Tibial artery (tissue), 4 donors: ENCODE results near the gene SLC36A2.
"Not testable (repeated sequence)": the region's sequence is repeated elsewhere in the genome, so short reads cannot be mapped to it uniquely, and the experiment has no call there.

Experiments used
- DNase-seq, 2 donors: peaks; one replicate each; pipeline ENCODE4 v3.0.0-alpha.2; 2019
- H3K27ac ChIP-seq, 2 donors: fragments of 200-600 bp; sonication (generic) in 1 of 2; 1 replicate in 1 of 2; 2 replicates in 1 of 2; pipeline ENCODE4 v1.5.1; 2018 to 2019; ENCODE audit warnings: mild to moderate bottlenecking in 1 of 2
- H3K27me3 ChIP-seq, 2 donors: fragments of 200-600 bp; sonication (generic) in 1 of 2; one replicate each; pipeline versions ENCODE4 v1.5.1 to v1.6.0; 2016 to 2019
- H3K36me3 ChIP-seq, 3 donors: fragments of 200-600 bp; sonication (generic) in 2 of 3; one replicate each; pipeline ENCODE4 v1.5.1; 2016 to 2019; ENCODE audit warnings: mild to moderate bottlenecking in 2 of 3
- H3K4me1 ChIP-seq, 4 donors: fragments of 200-600 bp; sonication (generic) in 2 of 4; 1 replicate in 3 of 4; 2 replicates in 1 of 4; pipeline ENCODE4 v1.5.1; 2016 to 2019
- H3K4me3 ChIP-seq, 2 donors: fragments of 200-600 bp; sonication (generic) in 1 of 2; 1 replicate in 1 of 2; 2 replicates in 1 of 2; pipeline ENCODE4 v1.5.1; 2018 to 2019; ENCODE audit warnings: mild to moderate bottlenecking in 2 of 2
- H3K9me3 ChIP-seq, 3 donors: fragments of 200-600 bp; sonication (generic) in 1 of 3; one replicate each; pipeline ENCODE4 v1.5.1; 2016 to 2019
- CTCF ChIP-seq, 2 experiments: fragments of 200-600 bp in 1 of 2; fragments of 450-650 bp in 1 of 2; IDR thresholded peaks; one replicate each; pipeline ENCODE4 v1.5.1; 2017 to 2019; ENCODE audit warnings: antibody characterized with exemption in 2 of 2, mild to moderate bottlenecking in 1 of 2, moderate library complexity in 1 of 2
- intact Hi-C: fragments of 100-400 bp; cut with DNase I; formaldehyde crosslinking; loops from one replicate; pipeline ENCODE4 v1.15.0; 2023; ENCODE audit warnings: low total_unique reads

Gene SLC36A2

GRCh38 chr5:151378616-151379015 is 31.3 kb upstream of the SLC36A2 start:
- DNase-seq: no peak
- no peak for TF ChIP-seq CTCF (IDR thresholded peaks at IDR 0.05)
- H3K4me3 ChIP-seq: no peak overlapping the region
- no peak overlapping the region for H3K27ac ChIP-seq
- intact Hi-C loops: no loop called here
- H3K9me3 ChIP-seq: no peaks in the 10 kb centered on the region
- H3K36me3 ChIP-seq: no peaks in the 10 kb centered on the region
- H3K27me3 ChIP-seq: no peaks in the 10 kb centered on the region
- no peaks in the 10 kb centered on the region for H3K4me1 ChIP-seq

- intact Hi-C loops: no loop called here
- Histone ChIP-seq H3K27ac (no peak overlapping the region), H3K9me3 (no peaks in the 10 kb centered on the region), H3K27me3 (no peaks in the 10 kb centered on the region), H3K4me1 (no peaks in the 10 kb centered on the region), H3K4me3 (no peak overlapping the region), H3K36me3 (no peaks in the 10 kb centered on the region)
- DNase-seq: no peak
- TF ChIP-seq CTCF (IDR thresholded peaks at IDR 0.05): no peak
Measured at GRCh38 chr5:151374539-151374938, 27.2 kb upstream of the SLC36A2 start.

- H3K27me3 ChIP-seq, H3K4me3 ChIP-seq, H3K27ac ChIP-seq, DNase-seq, H3K4me1 ChIP-seq, H3K36me3 ChIP-seq, intact Hi-C loops: not testable (repeated sequence)
- peaks cover 5 to 34% (median 29%) of the 10 kb centered on the region in 3 donors for H3K9me3 ChIP-seq
Measured at GRCh38 chr5:151367038-151367437, 19.7 kb upstream of the SLC36A2 start.

GRCh38 chr5:151363673-151364072 is 16.3 kb upstream of the SLC36A2 start:
- no peak overlapping the region for H3K4me3 ChIP-seq
- DNase-seq: no peak
- no peak for TF ChIP-seq CTCF (IDR thresholded peaks at IDR 0.05)
- H3K9me3 ChIP-seq: peaks cover 5 to 32% (median 29%) of the 10 kb centered on the region in 3 donors
- H3K27me3 ChIP-seq: no peaks in the 10 kb centered on the region
- no peaks in the 10 kb centered on the region for H3K36me3 ChIP-seq
- H3K4me1 ChIP-seq: no peaks in the 10 kb centered on the region
- intact Hi-C loops: no loop called here
- H3K27ac ChIP-seq: no peak overlapping the region

- TF ChIP-seq CTCF (IDR thresholded peaks at IDR 0.05): no peak
- DNase-seq: no peak
- Histone ChIP-seq H3K27ac (no peak overlapping the region), H3K4me1 (no peaks in the 10 kb centered on the region), H3K9me3 (peaks cover 5 to 25% (median 22%) of the 10 kb centered on the region in 3 donors), H3K4me3 (no peak overlapping the region), H3K36me3 (no peaks in the 10 kb centered on the region), H3K27me3 (no peaks in the 10 kb centered on the region)
- intact Hi-C loops: no loop called here
Measured at GRCh38 chr5:151362970-151363369, 15.6 kb upstream of the SLC36A2 start.

- no peaks in the 10 kb centered on the region for H3K27me3 ChIP-seq
- H3K4me1 ChIP-seq: no peaks in the 10 kb centered on the region
- H3K27ac ChIP-seq: no peak overlapping the region
- intact Hi-C loops: no loop called here
- TF ChIP-seq CTCF (IDR thresholded peaks at IDR 0.05): no peak
- peaks cover 4 to 8% (median 5%) of the 10 kb centered on the region in 3 donors for H3K9me3 ChIP-seq
- no peaks in the 10 kb centered on the region for H3K36me3 ChIP-seq
- no peak overlapping the region for H3K4me3 ChIP-seq
- DNase-seq: no peak
Measured at GRCh38 chr5:151359391-151359790, 12.0 kb upstream of the SLC36A2 start.
